GF-D8 (cell line): ENCODE results near the gene DGKQ.
"Not testable (repeated sequence)": the region's sequence is repeated elsewhere in the genome, so short reads cannot be mapped to it uniquely, and the experiment has no call there.

ENCODE experiments used
- DNase-seq: peaks from one replicate; lab custom pipeline; 2025; lab: John Stamatoyannopoulos, UW

Gene DGKQ

DNA sequence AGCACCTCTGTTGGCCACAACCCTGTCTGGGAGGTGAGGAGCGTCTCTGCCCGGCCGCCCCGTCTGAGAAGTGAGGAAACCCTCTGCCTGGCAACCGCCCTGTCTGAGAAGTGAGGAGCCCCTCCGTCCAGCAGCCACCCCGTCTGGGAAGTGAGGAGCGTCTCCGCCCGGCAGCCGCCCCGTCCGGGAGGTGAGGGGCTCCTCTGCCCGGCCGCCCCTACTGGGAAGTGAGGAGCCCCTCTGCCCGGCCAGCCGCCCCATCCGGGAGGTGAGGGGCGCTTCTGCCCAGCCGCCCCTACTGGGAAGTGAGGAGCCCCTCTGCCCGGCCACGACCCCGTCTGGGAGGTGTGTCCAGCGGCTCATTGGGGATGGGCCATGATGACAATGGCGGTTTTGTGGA, 2.6 kb upstream of the DGKQ start:
- DNase-seq = not testable (repeated sequence)

DNA sequence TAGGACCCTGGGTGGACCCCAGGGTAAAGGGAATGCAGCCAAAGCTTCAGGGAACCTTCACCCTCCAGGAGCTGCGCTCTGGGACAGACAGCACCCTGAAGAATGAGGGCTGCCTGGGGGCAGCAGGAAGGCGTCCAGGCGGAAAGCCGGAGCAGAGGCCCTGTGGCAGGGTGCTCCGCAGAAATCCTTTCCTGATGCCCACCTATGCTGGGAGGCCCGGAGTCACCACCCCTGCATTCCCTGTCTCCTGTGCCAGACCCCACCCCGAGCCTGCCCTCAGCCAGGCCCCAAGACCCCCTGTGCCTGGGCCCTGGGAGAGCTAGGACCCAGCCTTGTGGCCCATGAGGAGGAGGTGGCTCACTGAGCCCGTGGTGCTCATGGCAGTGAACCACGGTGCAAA, 1.3 kb upstream of the DGKQ start:
- DNase-seq = no peak

DNA sequence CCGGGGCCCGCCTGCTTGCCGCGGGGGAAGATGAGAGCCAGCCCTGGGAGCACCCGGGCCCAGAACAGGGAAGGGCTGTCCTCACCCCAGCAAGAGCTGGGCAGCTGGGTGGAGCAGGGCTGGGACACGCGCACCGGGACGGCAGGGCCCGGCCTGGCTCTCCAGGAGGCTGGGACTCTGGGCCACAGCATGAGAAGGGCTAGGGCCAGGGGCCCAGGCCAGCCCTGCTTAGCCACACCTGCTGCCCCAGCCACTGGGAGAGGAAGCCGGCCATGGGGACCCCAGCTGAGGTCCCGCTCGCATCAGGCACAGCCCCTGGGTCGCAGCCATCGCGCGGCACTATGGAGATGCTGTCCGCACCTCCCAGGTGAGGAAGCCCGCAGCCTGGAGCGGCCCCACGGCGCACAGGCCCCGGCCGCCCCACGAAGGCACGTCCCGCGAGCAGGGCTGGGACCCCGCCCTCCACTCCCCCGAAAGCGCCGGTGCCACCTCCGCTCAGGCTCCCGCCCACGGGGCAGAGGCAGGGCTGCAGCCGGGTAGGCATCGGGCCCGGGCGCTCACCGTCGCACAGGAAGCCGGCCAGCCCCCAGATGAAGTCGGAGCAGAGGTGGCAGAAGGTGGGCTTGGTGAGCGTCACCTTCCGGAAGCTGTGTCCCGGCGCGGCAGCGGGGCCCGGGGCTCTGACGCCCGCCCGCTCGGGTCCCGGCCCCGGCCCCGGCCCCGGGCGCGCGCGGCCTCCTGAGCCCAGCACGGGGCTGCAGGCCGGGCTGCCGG, 531 bp downstream of the DGKQ start:
- no peak for DNase-seq

DNA sequence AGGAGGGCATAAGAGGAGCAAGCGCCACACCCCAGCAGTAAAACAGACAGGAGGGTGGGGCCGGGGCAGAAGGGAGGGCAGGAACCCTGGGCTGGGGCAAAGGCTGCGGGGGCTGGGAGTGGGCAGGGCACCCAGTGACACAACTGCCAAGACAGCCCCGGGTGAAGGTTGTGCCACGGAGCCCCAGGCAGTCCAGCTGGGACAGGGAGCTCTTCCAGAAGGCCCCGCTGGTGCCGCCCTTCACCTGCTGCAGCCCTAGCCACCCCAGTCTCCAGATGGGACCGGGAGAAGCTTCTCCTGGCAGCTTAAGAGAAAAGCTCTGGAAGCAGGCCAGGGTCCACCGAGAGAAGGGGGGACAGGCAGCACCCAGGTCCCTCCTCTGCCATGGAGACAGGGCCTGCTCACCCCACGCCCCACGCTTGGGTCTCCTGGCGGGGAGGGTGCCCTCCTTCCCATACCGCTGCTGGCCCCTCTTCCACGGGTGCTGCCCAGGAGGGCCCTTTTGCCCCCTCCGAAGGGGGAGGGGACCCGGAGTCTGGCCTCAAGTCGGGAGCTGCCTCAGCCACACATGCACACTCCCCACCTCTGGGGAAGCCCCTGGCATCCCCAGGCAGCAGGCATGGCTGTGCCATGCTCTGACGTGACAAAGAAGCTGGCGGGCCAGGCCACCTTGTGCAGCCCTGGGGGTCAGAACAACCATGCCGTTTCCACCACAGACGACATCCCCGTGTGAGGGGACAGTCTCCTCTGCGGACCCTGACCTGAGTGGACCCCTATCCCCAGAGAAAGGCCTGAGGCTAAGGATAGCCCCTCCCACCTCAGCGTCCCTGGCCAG, 1.5 kb downstream of the DGKQ start:
- DNase-seq = no peak

DNA sequence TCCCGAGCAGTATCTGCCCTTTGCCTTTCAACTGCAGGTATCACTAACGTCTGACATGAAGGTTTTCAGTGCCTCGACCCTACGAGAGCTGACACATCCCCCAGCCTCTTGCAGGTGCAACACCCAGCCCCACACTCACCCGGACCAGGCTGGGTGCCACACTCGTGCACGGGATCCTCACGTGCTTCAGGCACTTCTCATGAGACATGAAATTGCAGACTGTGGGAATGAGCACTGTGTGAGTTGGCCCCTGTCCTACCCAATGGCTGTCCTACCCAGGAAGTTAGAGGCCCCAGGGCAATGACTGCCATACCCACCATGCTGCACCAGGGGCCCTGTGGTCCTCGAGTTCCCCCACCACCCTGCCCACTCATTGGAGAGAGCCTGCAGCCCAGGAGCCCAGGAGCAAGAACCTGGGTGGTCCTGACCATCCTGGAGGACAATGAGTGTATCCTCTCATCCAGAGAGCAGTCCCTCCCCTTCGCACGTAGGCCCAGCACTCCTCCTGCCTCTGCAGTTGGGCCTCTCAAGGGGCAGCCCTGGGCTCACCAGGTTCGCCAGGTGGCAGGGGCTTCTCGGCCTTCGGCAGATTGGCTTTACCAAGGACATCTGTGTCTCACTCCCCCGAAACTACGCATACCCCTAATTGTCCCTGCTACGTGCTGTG, 2.4 kb downstream of the DGKQ start:
- DNase-seq = no peak

DNA sequence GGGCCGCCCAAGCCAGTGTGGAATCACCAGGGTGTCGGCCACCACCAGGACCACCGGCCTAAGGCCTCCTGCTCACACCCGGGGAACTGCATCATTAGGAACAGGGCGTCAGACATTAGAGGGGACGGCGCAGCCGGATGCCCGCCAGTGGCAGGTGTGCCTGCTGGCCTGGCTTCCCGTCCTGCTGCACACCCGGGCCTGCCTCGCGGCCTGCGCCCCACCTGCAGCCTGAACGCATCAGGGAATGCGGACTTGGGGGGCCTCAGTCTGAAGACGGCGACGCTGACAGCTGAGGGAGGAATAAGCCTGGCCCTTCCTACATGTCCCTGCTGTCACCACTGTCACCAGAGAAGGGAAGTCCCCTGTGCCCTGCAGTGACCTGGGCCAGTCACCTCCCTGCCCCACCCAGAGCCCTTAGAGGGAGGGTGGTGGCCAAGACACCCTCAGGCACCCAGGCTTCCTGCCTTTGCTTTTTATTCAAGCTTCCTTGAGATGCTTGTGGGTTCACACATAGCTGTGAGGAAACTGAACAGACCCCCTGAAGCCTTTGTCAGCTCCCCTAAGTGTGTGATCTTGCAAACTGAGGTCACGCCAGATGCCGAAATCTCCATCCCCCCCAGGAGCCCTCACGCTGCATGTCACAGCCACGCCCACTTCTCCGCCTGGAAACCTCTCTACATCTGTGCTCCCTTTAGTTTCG, 3.2 kb downstream of the DGKQ start:
- DNase-seq = no peak

DNA sequence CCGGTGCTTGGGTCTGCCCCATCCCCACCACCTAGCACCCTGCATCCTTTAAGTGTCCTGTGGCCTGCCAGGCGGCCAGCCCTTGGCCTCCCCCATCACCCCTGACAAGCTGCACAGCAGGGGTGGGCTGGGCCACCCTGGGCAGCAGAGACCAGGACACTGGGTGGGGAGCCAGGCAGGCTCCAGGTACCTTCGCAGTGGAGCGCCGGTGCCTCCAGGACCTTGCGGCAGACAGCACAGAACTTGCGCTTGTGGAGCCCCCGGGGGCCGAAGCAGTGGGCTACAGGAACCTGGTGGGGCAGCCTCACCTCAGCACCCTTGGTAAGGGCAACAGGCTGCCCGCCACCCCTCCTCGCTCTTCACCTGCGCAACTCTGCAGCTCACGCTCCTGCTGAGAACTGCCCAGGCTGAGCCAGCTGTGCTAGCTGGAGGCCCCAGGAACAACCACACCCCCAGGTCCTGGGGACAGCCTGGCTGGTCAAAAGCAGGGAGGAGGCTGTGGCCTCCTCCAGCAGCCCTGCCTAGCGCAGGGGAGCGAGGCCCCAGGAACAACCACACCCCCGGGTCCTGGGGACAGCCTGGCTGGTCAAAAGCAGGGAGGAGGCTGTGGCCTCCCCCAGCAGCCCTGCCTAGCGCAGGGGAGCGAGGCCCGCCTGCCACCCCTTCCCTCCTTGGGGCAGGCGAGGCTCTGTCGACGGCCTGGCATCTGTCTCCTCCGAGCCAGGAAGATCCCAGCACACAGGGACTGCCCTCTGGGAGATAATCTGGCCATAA, 4.6 kb downstream of the DGKQ start:
- no peak for DNase-seq

DNA sequence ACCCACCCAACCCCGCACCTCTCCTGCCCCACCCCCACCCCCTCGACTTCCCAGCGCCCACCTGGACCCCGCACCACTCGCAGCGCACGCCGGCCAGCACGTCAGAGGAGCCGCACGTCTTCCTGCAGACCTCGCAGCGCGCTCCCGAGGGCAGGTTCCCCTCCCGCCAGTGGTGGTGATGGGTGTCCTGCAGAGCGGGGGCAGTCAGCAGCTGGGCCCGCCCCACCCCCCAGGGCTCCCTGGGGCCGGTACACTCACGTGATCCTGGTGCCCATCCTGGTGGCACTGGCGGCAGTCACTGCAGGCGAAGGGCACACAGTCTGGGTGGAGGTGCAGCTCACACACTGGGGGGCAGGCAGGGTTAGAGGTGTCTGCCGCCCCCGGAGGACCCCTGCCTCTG, 5.1 kb downstream of the DGKQ start:
- no peak for DNase-seq

DNA sequence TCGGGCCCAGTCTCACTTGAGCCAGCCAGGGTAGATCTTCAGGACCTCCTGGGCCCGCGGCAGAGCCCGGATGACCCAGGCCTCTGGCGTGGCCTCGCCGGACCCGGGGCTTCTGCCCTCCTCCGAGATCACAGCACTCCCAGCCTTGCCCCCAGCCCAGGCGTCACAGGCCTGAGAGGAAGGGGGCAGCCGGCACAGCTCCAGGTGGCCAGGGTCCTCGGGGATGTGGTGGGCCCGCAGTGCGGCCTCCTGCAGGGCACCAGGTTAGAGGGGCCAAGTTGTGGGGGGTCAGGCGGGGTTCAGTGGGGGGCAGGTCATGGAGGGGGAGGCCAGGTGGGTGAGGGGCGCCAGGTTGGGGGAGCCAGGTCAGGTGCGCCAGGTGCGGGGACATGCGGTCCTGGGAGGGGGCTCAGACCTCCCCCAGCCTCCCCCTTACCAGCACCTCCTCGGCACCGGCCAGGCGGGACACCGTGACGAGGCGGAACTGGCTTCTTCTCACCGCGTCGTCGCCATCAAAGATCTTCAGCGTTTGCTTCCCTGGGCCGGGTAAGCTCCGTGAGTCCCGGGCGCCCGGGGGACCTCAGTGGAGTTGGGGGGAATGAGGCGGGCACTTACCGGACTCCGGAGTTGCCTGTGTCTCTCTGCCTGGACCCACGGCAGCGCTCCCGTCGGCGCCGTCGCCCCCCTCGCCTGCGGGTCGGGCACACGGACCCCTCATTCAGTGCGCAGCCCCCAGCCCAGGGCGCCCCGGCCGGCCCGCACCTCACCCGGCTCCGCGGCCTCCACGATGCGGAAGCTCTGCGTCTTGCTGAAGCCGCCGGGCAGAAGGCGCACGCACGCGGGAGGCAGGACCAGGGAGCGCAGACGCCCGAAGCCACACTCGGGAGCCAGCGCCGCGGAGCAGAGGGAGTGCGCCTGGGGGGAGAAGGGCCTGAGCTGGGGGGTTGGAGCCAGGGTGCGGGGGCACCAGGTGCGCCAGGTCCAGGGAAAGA, 6.0 kb downstream of the DGKQ start:
- DNase-seq = no peak

DNA sequence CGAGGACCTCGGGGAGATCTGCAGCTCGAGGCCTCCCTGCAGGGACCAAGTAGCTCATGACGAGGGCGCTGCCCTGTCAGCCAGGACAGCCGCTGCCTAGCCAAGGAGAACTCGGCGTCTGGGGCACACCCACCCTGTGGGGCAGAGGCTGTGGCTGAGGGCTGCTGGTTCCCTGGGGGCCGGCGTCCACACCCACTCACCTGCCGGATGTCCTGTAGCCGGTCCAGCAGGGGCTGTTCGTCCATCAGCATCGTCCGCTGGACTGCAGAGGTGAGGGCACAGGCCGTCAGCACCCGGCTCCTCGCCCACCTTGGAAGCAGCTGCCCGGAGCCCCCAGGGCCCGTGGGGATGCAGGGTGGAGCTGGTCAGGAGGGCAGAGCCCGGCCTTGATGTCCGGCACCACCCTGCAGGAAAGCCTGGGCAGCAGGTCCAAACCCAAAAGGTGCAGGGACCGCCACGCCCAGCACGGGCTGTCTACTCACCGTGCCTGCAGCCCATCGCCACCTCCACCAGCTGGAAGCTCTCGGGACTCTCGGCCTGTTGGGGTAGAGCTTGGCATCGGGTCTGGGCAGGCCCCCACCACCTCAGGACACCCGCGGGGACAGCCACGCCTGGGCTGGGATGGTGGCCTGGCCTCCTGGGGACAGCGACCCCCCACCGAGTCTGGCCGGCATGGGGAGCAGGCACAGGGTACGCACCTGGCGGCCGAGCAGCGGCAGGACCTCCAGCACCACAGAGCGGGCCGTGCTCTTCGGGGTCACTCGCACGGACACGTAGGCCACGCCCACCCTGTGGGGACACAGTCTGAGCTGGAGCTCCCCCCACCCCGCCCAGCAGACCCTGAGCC, 6.9 kb downstream of the DGKQ start:
- DNase-seq = no peak

DNA sequence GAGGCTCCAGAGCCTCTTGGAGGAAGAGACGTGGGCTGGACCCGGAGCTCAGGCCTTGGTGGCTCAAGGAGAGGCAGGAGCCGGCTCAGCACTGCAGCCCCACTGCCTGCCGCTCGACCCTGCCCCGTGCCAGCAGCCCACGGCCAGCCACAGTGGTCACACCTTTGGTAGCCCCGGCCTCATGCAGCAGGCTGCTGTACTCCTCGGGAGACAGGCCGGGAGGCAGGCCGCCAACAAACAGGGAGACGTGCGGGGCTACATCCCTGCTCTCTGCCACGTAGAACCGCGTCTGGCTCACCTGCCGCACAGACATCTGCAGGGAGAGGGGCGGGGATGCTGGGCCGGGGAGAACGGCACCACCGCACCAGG, 7.6 kb downstream of the DGKQ start:
- no peak for DNase-seq

DNA sequence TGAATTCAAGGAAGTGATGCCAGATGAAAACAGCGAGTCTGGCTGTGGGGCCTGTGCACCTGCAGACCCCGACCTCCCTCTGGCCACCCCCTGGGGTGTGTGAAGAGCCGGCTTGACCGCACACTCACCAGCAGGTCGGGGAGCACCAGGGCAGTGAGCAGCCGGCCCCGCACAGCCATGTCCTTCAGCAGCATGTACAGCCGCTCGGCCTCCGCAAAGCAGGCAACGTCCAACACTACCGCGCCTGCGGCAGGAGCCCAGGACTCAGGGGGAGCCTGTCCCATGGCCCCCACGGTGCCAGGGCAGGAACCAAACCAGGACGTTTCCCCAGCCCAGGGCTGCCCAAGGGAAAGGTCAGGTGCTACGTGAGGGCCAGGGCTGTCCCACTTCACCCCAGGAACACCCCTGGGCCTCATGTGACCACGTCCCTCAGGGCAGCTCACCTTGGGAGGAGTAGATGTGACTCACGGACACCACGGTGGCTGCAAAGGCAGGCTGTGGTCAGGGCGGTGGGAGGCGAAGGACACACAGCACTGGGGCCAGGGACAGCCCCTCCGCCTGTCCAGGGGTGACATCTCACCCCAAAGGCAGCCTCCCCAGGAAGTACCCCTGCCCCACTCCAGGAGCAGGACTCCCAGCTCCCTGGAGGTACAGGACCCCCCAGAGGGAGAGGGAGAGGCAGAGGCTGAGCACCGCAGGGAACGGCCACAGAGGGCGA, 8.2 kb downstream of the DGKQ start:
- DNase-seq = no peak

DNA sequence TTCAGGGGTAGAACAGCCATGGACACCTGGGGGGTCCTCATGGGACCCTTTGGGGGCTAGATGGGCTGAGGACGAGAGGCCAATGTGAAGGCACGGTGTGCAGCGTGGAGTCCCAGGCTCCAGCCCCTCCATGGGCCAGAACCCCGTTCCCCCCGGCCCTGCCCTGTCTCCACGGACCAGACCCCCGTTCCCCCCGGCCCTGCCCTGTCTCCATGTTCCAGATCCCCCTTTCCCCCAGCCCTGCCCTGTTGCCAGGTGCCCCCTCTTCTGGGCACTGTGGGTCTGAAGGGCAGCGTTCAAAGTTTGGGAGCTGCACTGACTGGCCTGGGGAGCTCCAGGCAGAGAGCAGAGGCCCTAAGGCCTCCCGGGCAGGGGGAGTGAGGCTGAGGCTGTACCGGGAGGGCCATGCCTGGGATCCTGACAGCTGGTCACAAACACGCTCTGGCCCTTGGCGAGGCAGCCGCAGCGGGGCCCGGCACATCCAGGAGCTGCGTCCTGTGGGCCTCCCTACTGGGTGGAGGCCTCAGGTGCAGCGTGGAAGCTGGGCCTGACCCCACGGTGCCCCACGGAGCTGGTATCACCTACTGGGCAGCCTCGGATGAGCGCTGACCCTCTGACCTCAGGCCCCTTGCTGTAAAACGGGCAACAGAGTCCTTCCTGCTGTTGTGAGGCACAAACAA, 8.9 kb downstream of the DGKQ start:
- DNase-seq = no peak

DNA sequence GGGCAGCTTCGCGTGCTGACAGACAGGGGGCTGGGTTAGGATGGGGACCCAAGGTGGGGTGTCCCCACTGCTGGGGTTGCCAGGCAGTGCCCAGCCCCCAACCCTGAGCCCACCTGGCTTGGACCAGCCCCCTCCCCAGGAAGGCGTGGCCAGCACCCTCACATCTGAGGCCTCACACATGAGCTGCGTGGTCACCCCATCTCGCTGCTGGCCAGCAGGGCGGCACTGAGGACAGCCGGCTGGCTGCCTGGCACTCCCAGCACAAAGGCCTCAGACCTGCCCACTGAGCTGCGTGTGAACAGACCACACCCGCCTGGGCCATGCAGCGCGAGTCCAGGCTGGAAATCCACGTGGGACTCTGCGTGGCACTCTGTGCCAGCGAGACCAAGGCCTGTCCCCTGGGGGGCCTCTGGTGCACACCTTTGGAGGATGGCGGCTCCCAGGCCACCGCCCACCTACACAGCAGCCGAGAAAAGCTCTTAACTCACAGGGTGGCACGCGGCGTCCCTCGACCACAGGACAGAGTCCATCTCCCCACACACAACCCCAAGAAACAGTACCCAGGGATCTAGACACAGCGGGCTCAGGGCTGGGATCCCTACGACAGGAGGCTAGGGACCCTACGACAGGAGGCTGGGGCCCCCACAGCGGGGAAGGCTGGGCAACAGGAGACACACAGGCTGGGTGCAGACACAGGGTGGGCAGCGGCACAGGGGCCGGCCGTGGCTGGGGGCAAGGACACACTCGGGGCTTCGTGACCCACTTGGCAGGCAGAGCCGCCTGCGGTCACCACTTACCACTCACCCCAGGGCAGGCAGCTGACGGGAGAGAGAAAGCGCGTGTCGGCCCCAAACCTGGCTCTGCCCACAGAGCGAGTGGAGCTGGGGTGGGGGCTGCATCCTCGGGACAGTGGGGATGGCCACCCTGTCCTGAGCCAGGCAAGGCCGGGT, 9.8 kb downstream of the DGKQ start:
- no peak for DNase-seq

DNA sequence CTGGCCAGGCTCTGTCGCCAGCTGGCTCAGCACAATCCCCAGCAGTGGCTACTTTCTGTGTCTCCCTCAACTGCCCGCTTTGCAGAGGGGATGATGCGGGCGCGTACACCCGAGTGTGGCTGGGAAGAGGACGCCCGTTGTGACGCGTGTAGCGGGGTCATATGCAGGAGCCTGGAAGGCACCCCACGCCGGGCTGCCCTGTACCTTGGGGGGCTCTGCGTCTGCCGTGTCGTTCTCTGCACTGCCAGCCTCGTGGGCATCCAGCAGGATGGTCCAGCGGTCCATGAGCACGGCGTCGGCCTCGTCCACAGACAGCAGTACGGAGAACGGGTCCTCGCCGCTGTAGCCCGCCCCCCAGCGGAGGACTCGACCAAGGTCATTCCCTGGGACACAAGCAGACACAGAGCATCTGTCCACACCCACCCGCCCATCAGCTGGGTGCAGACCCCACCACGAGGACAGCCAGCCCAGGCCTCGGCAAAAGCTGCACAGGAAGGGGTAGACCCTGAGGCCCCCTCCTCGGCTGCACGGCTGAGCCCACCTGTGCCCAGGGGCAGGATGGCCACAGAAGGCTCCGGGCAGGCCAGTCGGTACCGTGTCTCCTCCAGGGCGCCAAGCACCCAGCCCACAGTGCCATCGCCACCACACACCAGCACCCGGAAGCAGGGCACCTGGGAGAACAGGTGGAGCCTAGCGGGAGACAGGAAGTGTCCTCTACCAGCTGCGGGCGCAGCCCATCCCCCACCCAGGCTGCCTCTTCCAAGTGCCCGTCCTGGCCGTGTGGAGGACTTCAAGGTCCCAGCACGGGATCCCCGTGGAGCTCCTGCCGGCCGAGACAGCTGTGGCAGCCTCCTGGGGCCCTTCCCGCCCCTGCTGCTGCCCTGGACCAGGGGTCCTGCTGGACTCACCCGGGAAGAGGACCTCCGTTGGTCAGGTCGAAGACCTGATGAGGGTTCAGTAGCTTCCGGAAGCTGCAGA, 10.8 kb downstream of the DGKQ start:
- DNase-seq = no peak
